Measurements from ENCODE around the gene EMP2. TPM values are rescaled to one million over a fixed set of nuclear protein-coding genes. Genes with fewer than 3 reads are reported as not detected.

Gene EMP2
- total RNA-seq, 1 donor from 2014 or later = 0.09 TPM

DNA sequence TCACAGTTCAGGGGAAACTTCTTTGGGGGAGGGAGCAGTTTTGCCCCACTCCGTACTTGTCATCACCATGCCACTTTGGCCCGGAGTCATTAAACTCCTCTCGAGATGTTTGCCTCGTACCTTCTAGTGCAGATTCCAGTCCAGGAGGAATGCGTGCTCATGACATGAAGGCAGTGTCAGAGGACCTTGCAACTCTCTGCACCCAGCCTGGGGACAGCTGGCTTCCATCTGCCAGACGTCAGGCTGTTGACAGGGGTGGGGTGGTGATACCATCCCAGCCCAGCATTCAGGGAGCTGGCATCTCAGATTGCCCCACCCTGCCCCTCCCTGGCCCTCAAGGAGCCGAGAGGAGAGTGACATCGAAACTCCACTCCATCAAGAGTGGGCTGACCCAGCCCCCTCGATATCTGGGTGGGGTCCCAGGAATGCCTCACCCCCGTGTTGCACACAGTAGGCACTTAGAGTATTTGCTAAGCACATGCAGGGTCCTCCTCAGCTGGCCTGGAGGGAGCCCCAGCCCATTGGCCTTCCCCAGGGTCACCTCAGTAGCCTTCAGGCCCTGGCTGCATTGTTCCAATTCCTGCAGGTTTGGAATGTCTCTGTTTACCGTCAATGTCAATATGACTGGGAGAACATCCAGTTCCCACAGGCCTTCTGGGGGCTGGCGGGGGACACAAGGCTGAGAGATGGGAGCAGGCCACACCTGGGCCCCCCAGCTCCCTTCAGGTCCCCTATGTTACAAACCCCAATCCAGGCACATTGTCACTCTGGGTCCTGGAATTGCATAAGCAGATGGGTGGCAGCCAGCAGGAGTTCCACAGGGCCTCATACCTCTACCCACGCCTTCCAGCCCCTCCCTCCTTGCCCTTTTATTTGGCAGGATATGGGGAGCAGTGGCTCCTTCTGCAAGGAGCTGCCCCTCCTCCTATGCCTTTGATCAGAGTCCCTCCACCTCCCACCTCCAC, 21.3 kb upstream of the EMP2 start:
- no peak overlapping the region for H3K4me3 Mint-ChIP-seq (ENCODE audit: low read depth)
- intact Hi-C loops (cut with micrococcal nuclease) = no loop called here
- no peak overlapping the region for H3K27ac Mint-ChIP-seq
- H3K4me1 Mint-ChIP-seq (ENCODE audit: low read depth) = no peaks in the 10 kb centered on the region
- DNase-seq (ENCODE audit: low spot score) = no peak
- no peaks in the 10 kb centered on the region for H3K36me3 Mint-ChIP-seq (ENCODE audit: low read depth)
- H3K27me3 Mint-ChIP-seq (ENCODE audit: low read depth) = peaks cover 2% of the 10 kb centered on the region
- no peaks in the 10 kb centered on the region for H3K9me3 Mint-ChIP-seq

DNA sequence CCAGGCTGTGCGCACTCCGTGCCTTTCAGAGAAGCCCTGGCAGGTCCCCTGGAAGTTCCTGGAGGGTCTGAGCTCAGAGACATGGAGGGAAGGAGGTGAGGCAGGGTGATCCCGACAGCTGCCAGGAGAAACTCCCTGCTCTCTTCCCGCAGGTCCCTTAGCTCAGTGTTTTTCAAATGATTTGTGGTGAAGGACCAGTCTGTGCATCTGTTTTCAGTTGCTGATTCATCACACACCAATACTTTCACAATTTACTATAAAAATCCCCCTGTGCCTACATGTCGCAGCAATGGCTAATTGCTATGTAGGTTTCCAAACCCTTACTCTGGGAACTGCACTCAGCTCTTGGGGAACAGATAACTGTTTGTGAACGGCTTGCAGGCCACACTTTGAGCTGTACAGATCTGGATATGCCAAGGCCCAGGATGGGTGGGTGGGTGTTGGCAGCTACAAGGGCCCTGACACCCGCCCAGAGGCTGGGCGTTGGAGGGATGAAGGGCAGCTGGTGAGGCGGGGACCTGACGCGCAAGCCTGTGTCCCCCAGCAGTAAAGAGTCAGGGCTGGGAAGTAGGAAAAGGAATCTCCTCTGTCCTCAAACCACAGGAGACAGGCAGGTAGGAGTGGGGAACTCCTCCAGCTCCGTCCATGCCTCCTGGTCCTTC, 20.5 kb upstream of the EMP2 start:
- peaks cover 2% of the 10 kb centered on the region for H3K27me3 Mint-ChIP-seq (ENCODE audit: low read depth)
- H3K9me3 Mint-ChIP-seq = no peaks in the 10 kb centered on the region
- no peak overlapping the region for H3K4me3 Mint-ChIP-seq (ENCODE audit: low read depth)
- intact Hi-C loops (cut with micrococcal nuclease) = no loop called here
- DNase-seq (ENCODE audit: low spot score) = no peak
- H3K27ac Mint-ChIP-seq = no peak overlapping the region
- no peaks in the 10 kb centered on the region for H3K4me1 Mint-ChIP-seq (ENCODE audit: low read depth)
- H3K36me3 Mint-ChIP-seq (ENCODE audit: low read depth) = no peaks in the 10 kb centered on the region

DNA sequence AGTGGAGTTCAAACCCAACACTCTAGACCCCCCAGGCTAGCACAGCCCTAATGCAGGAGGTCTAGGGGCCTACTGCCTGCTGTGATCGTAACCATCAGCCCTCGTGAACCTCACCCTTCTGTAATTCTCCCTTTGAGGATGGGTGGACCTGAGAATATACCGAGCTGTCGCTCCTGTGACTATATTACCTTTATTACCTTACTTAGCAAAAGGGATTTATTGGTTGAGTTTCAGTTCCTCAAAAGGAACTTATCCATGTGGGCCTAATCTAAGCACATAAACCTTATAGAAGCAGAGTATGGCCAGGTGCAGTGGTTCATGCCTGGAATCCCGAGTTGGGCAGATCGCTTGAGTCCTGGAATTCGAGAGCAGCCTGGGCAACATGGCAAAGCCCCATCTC, 19.2 kb upstream of the EMP2 start:
- Mint-ChIP-seq H3K4me1 (ENCODE audit: low read depth) (no peaks in the 10 kb centered on the region), H3K36me3 (ENCODE audit: low read depth) (no peaks in the 10 kb centered on the region), H3K4me3 (ENCODE audit: low read depth) (no peak overlapping the region), H3K9me3 (no peaks in the 10 kb centered on the region), H3K27ac (no peak overlapping the region), H3K27me3 (ENCODE audit: low read depth) (peaks cover 2% of the 10 kb centered on the region)
- no peak for DNase-seq (ENCODE audit: low spot score)
- intact Hi-C loops (cut with micrococcal nuclease) = no loop called here

DNA sequence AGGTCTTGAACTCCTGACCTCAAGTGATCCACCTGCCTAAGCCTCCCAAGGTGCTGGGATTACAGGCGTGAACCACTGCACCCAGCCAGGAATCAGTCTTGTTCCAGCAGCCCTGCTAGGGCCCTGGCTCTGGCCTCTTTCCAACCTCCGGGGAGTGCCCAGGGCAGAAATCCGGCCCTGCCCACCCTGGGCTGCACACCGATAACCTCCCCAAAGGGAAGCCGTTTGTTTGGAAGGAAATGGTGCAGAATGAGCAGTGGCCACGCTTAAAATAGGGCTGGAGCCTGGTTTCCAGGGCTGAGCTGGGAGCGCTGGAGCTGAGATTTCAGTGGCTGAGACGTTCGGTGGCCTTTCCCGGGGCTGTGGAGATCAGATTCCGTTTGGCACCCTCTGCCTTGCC, 17.8 kb upstream of the EMP2 start:
- intact Hi-C loops (cut with micrococcal nuclease) = no loop called here
- Mint-ChIP-seq H3K4me3 (ENCODE audit: low read depth) (no peak overlapping the region), H3K27ac (no peak overlapping the region), H3K9me3 (no peaks in the 10 kb centered on the region), H3K27me3 (ENCODE audit: low read depth) (peaks cover 2% of the 10 kb centered on the region), H3K36me3 (ENCODE audit: low read depth) (no peaks in the 10 kb centered on the region), H3K4me1 (ENCODE audit: low read depth) (no peaks in the 10 kb centered on the region)
- DNase-seq (ENCODE audit: low spot score) = no peak

DNA sequence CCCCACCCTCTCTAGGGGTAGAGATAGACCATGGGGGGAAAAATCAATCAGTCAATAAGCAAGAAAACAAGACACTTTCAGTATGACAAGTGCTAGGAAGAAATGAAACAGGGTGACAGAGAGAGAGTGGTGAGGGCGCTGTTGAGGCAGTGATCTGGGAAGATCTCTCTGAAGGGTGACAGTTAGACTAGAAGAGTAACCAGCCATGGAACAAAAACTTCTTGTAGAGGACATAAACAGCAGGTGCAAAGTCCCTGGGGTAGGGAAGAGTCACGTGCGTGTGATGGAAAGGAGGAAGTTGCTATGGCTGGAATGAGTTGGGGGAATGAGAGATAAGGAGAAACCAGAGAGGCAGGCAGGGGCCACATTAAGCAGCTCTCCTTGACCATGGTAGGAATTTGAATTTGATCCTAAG, 16.8 kb upstream of the EMP2 start:
- Mint-ChIP-seq H3K27ac (no peak overlapping the region), H3K9me3 (no peaks in the 10 kb centered on the region), H3K4me1 (ENCODE audit: low read depth) (no peaks in the 10 kb centered on the region), H3K4me3 (ENCODE audit: low read depth) (no peak overlapping the region), H3K36me3 (ENCODE audit: low read depth) (no peaks in the 10 kb centered on the region), H3K27me3 (ENCODE audit: low read depth) (peaks cover 2% of the 10 kb centered on the region)
- intact Hi-C loops (cut with micrococcal nuclease) = no loop called here
- DNase-seq (ENCODE audit: low spot score) = no peak

DNA sequence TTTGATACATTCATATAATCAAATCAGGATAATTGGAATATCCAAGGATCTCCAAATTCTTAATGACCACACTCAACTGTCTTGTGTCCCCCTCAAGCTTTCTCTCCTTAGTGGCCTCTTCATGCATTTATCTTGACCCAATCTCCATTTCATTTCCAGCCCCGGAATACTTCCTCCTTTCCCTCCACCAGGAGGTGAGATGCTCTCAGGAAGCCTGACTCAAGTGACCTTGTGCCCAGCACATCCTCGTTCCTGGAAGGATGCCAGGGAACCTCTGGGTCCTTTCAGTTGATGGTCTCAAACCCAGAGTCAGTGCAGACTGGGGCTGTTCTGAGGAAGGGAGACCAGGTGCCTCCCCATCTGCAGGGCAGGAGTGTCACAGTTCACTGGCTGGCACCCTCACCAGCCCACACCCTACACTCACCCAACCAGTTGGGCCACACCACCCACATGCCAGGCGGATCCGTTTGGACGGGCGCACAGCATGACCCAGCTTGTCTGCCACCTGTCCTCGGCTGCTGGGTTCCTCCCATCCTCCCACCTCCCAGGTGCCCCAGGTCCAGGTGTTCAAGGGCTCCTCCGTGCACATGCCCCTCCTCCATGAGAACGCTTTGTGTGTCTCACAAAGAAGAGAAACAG, 14.0 kb upstream of the EMP2 start:
- no peaks in the 10 kb centered on the region for H3K4me1 Mint-ChIP-seq (ENCODE audit: low read depth)
- H3K9me3 Mint-ChIP-seq = no peaks in the 10 kb centered on the region
- no peak overlapping the region for H3K4me3 Mint-ChIP-seq (ENCODE audit: low read depth)
- intact Hi-C loops (cut with micrococcal nuclease) = no loop called here
- no peak for DNase-seq (ENCODE audit: low spot score)
- no peaks in the 10 kb centered on the region for H3K36me3 Mint-ChIP-seq (ENCODE audit: low read depth)
- H3K27me3 Mint-ChIP-seq (ENCODE audit: low read depth) = peaks cover 2% of the 10 kb centered on the region
- H3K27ac Mint-ChIP-seq = no peak overlapping the region

DNA sequence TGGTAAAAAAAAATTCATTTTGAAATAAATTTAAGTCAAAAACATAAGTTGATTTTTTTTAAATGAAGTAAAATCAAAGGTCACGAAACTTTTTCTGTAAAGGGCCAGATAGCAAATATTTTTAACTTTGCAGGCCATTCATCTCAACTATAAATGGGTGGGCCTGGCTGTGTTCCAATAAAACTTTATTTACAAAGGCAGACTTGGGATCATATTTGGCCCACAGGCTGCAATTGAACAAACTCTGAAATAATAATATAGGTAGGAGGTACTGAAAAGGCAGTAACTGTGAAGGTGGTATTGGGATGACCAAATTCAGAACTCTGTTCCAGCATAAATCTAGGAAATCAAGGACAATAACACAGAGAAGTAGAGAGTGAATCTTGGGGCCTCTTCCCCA, 12.2 kb upstream of the EMP2 start:
- peaks cover 2% of the 10 kb centered on the region for H3K27me3 Mint-ChIP-seq (ENCODE audit: low read depth)

DNA sequence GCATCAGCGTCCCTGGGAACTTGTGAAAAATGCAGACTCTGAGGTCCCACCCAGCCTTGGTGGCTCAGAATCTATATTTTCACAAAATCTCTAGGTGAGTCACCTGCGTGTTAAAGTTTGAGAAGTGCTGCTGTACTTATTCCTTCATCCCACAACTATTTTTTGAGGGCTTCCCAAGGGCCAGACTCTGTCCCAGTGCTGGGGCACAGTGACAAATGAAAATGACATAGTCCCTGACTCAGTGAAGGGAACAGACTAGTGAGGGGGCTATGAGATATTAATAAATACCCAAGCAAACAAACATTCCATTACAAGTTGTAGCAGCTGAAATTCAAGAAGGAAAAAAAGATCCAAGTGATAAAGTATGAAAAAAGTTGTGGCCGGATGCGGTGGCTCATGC, 9.9 kb upstream of the EMP2 start:
- no peak for DNase-seq (ENCODE audit: low spot score)
- no peak overlapping the region for H3K4me3 Mint-ChIP-seq (ENCODE audit: low read depth)
- H3K4me1 Mint-ChIP-seq (ENCODE audit: low read depth) = no peaks in the 10 kb centered on the region
- H3K27ac Mint-ChIP-seq = no peak overlapping the region
- H3K36me3 Mint-ChIP-seq (ENCODE audit: low read depth) = no peaks in the 10 kb centered on the region
- intact Hi-C loops (cut with micrococcal nuclease) = no loop called here
- H3K27me3 Mint-ChIP-seq (ENCODE audit: low read depth) = no peaks in the 10 kb centered on the region
- H3K9me3 Mint-ChIP-seq = no peaks in the 10 kb centered on the region

More for the DNA sequence above, 12.2 kb upstream of the EMP2 start:
- Mint-ChIP-seq H3K9me3 (no peaks in the 10 kb centered on the region), H3K36me3 (ENCODE audit: low read depth) (no peaks in the 10 kb centered on the region), H3K4me3 (ENCODE audit: low read depth) (no peak overlapping the region), H3K27ac (no peak overlapping the region), H3K4me1 (ENCODE audit: low read depth) (no peaks in the 10 kb centered on the region)
- no peak for DNase-seq (ENCODE audit: low spot score)
- intact Hi-C loops (cut with micrococcal nuclease) = no loop called here

DNA sequence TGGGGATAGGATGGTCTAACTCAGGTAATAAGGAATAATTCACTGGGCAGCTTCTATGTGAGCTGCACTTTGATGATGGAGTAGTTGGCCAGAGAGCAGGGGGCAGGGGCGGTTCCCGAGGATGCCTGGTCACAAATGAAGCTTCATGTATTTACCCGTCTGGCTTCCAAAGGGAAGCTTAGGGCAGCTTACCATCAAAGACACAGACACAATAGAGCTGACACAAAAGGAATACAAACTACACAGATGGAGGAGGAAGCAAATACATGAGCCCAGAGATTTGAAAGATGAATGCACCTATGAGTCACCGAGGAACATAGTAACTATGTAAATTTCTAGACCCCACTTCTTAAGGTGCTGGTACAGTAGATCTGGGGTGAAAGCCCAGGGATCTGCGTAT, 8.7 kb upstream of the EMP2 start:
- Mint-ChIP-seq H3K36me3 (ENCODE audit: low read depth) (no peaks in the 10 kb centered on the region), H3K4me1 (ENCODE audit: low read depth) (no peaks in the 10 kb centered on the region), H3K9me3 (no peaks in the 10 kb centered on the region), H3K4me3 (ENCODE audit: low read depth) (no peak overlapping the region), H3K27me3 (ENCODE audit: low read depth) (no peaks in the 10 kb centered on the region), H3K27ac (no peak overlapping the region)
- no peak for DNase-seq (ENCODE audit: low spot score)
- intact Hi-C loops (cut with micrococcal nuclease) = no loop called here

DNA sequence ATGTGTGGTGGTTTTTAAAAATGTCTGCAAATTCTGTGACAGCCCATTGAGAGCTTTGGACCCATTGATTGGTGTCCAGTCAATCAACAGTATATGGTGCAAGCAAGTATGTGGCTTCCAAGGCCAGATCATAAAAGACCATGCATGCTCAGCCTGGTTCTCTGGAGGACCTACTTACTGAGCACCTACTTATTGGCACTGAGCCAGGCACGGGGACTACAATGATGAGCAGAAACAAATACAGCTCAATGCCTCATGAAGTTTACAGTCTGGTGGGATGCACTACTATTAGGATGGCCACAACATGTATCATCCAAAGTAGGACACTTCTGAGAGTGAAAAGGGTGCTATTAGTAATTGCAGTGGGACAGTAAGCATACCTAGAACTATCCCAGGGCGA, 7.2 kb upstream of the EMP2 start:
- peaks cover 9% of the 10 kb centered on the region for H3K27me3 Mint-ChIP-seq (ENCODE audit: low read depth)
- no peak overlapping the region for H3K27ac Mint-ChIP-seq
- no peak overlapping the region for H3K4me3 Mint-ChIP-seq (ENCODE audit: low read depth)
- H3K9me3 Mint-ChIP-seq = no peaks in the 10 kb centered on the region
- intact Hi-C loops (cut with micrococcal nuclease) = no loop called here
- H3K4me1 Mint-ChIP-seq (ENCODE audit: low read depth) = no peaks in the 10 kb centered on the region
- no peak for DNase-seq (ENCODE audit: low spot score)
- H3K36me3 Mint-ChIP-seq (ENCODE audit: low read depth) = no peaks in the 10 kb centered on the region

DNA sequence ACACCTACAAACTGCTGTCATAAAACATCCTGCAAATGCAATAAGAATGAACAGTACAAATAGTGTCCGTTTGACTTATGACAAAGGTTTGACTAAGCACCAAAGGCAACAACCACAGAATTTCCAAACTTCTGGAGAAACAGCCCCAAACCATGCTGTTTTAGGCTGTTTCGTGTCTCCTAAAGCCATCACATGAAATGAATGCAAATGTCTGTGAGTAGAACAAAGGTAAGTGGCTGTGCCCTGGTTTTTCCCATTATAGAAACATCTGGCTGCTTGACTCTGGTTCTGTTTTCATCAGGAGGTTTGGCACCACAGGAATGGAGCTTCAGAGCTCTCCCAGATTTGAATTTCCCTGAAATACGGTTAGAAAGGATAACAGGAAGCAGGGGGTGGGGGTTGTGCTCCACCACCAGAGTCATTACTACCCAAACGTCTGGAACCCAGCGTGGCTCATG, 4.6 kb upstream of the EMP2 start:
- DNase-seq (ENCODE audit: low spot score) = no peak
- Mint-ChIP-seq H3K27ac (no peak overlapping the region), H3K4me3 (ENCODE audit: low read depth) (no peak overlapping the region), H3K36me3 (ENCODE audit: low read depth) (no peaks in the 10 kb centered on the region), H3K27me3 (ENCODE audit: low read depth) (peaks cover 23% of the 10 kb centered on the region), H3K4me1 (ENCODE audit: low read depth) (no peaks in the 10 kb centered on the region), H3K9me3 (no peaks in the 10 kb centered on the region)
- intact Hi-C loops (cut with micrococcal nuclease) = no loop called here

DNA sequence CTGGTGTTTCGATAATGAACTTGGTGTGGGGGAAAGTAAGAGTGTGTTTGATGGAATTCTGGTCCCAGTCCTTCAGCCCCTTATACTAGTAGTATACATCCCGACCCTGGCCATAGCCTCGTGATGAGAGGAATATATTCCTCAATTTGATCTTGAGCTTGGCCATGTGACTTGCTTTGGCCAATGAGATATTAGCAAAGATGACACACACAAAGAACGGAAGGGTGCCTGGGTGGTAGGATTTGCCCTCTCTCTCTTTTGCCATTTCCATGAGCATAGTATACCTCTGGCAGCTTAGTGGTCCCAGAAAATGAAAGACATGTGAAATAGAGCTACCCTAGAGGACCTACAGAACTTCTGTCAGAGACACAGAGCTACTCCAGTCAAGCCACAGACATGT, 2.9 kb upstream of the EMP2 start:
- Mint-ChIP-seq H3K36me3 (ENCODE audit: low read depth) (no peaks in the 10 kb centered on the region), H3K9me3 (no peaks in the 10 kb centered on the region), H3K4me3 (ENCODE audit: low read depth) (no peak overlapping the region), H3K27me3 (ENCODE audit: low read depth) (peaks cover 37% of the 10 kb centered on the region), H3K27ac (no peak overlapping the region), H3K4me1 (ENCODE audit: low read depth) (no peaks in the 10 kb centered on the region)
- DNase-seq (ENCODE audit: low spot score) = no peak
- intact Hi-C loops (cut with micrococcal nuclease) = no loop called here

DNA sequence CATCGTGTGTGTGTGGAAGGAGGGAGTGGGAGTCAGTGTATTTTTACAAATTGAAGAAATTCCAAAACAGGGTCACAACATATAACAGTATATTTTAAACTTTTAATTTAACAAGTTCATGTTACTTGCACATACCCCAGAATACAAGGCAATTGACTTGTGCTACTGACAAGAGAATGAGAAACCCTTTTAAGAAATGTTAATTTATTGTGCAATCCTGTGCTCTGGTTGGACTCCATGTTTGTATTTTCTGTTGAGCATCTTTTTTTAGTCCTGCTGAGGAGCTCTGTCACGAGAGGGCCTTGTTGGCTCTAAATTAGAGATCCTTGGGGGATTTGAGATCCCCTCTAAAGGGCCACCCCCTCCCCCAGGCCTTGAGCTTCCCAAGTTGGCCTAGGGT, 1.1 kb upstream of the EMP2 start:
- Mint-ChIP-seq H3K27me3 (ENCODE audit: low read depth) (peaks cover 40% of the 10 kb centered on the region), H3K4me3 (ENCODE audit: low read depth) (no peak overlapping the region), H3K36me3 (ENCODE audit: low read depth) (no peaks in the 10 kb centered on the region), H3K9me3 (no peaks in the 10 kb centered on the region), H3K27ac (no peak overlapping the region), H3K4me1 (ENCODE audit: low read depth) (no peaks in the 10 kb centered on the region)
- intact Hi-C loops (cut with micrococcal nuclease) = no loop called here
- no peak for DNase-seq (ENCODE audit: low spot score)

Measured in activated T-helper 2 cell treated with anti-CD3 and anti-CD28 coated beads, Interferon-gamma antibody, Interleukin-2, Interleukin-4, amounts not matched to agents 10 μg/mL and 5 μg/mL and 100 μg/mL, durations not matched to agents 14 hours and 24 hours and 36 hours (primary cell).